Heart left ventricle (tissue), 16 donors: ENCODE measurements around the gene ACAP2. TPM values are rescaled to one million over a fixed set of nuclear protein-coding genes. Genes with fewer than 3 reads are reported as not detected.
A peak's percentile ranks its signal among the peaks of the same experiment; 100 is the strongest.

Experiments
- ATAC-seq, 4 donors: fragments of 200-7000 bp; cut with Tn5 transposase; one replicate each; pipeline ENCODE4 v1.9.1; 2020 to 2022; ENCODE audit warnings: moderate library complexity in 4 of 4, mild to moderate bottlenecking in 3 of 4, moderate number of reproducible peaks in 1 of 4
- DNase-seq, 5 donors: peaks; one replicate each; pipeline ENCODE4 v3.0.0-alpha.2; 2020
- H3K27ac ChIP-seq, 12 donors: fragments of 200-600 bp; sonication (generic) in 4 of 12; one replicate each; pipeline versions ENCODE4 v1.5.0 to v1.8.0; 2016 to 2022; ENCODE audit warnings: mild to moderate bottlenecking in 2 of 12
- H3K27me3 ChIP-seq, 9 donors: fragments of 200-600 bp; sonication (generic) in 2 of 9; one replicate each; pipeline versions ENCODE4 v1.5.1 to v1.8.0; 2016 to 2022; ENCODE audit warnings: mild to moderate bottlenecking in 3 of 9
- H3K36me3 ChIP-seq, 9 donors: fragments of 200-600 bp; sonication (generic) in 2 of 9; one replicate each; pipeline versions ENCODE4 v1.5.0 to v1.8.0; 2018 to 2022; ENCODE audit warnings: mild to moderate bottlenecking in 2 of 9
- H3K4me1 ChIP-seq, 12 donors: fragments of 200-600 bp; sonication (generic) in 4 of 12; one replicate each; pipeline versions ENCODE4 v1.5.0 to v1.8.0; 2016 to 2022; ENCODE audit warnings: mild to moderate bottlenecking in 3 of 12
- H3K4me3 ChIP-seq, 12 donors: fragments of 200-600 bp; sonication (generic) in 4 of 12; one replicate each; pipeline versions ENCODE4 v1.5.0 to v1.8.0; 2017 to 2022; ENCODE audit warnings: mild to moderate bottlenecking in 9 of 12, moderate library complexity in 4 of 12
- H3K9me3 ChIP-seq, 12 donors: fragments of 200-600 bp; sonication (generic) in 4 of 12; one replicate each; pipeline versions ENCODE4 v1.5.0 to v1.8.0; 2016 to 2022; ENCODE audit warnings: mild to moderate bottlenecking in 1 of 12
- POLR2A ChIP-seq, 2 donors: fragments of 450-650 bp; IDR thresholded peaks; one replicate each; pipeline ENCODE4 v1.6.1; 2017; ENCODE audit warnings: antibody characterized with exemption in 2 of 2, mild to moderate bottlenecking in 2 of 2, moderate library complexity in 2 of 2
- WGBS, 4 donors: extraction: QIAGEN DNeasy Blood & Tissue Kit in 2 of 4; methylation state at CpG; one replicate each; pipeline versions ENCODE4 v1.1.5 to v1.1.7; 2013 to 2018; 5-methylcytosine and 5-hydroxymethylcytosine counted together
- intact Hi-C, 10 donors: fragments of 100-400 bp; cut with DNase I; formaldehyde crosslinking; loops; one replicate each; pipeline versions ENCODE4 v1.11.1 to v1.14.2; 2022
- polyA plus RNA-seq, 2 donors: library from polyadenylated mRNA; stranded (reverse); fragments of 200-250 nt; gene quantifications; one replicate each; pipeline ENCODE4 v1.2.3, GENCODE V29; 2013
- total RNA-seq, 9 donors: library from RNA; depleted of rRNA in 2 of 9; stranded (reverse); fragments of >200 nt in 2 of 9; fragmentation: NEBNext Ultra II Directional in 3 of 9; extraction: Animal tissue kit (Norgen Biotek cat#: 25700) in 3 of 9; gene quantifications; one replicate each; pipeline versions ENCODE4 v1.1.0 to v1.2.4, GENCODE V29; 2016 to 2023
- TF ChIP-seq, protein P1 (sequence below), 12 donors: fragments of 200-600 bp; sonication (generic) in 4 of 12; IDR thresholded peaks; one replicate each; pipeline versions ENCODE4 v1.5.0 to v1.8.0; 2018 to 2022; ENCODE audit warnings: antibody characterized with exemption in 12 of 12, mild to moderate bottlenecking in 5 of 12
- donor health status: ischemic (EF 13 %, LVEDD 7.1; RV severe dilation, severe dysfunction).
- donor health status: healthy with polysubstance abuse.
- donor health status: DM: no; HTN: yes; CAD: no.
- donor health status: DM: no; HTN: no; CAD: no.
- donor health status: ischemic (EF 25% LVEDD 6.9; RV normal size, moderate dysfunction).
- donor health status: ischemic (EF 25% LVEDD 5.7; RV mildly dilated, moderate dysfunction).
- donor health status: healthy.
- donor health status: DM: yes; HTN: yes; CAD: no.
- donor health status: ischemic (EF 35%, LVEDD 5.7; RV mildly dilated, moderate dysfunction).
- donor health status: nonischemic (EF 11% LVEDD 7.7; RV severe dilation, severe dysfunction).
- donor health status: DM: yes; HTN: yes; CAD: no.
- donor health status: PGD.
- donor health status: ischemic (EF 29% LVEDD 5.4; RV normal size, mild dysfunction).
- donor health status: nonischemic (EF 23%, LVEDD 6.1; RV moderate dilation, normal function).

Gene ACAP2
- total and polyA plus RNA-seq, 11 donors, result 4.4 to 39.2 (median 15.4) TPM

DNA sequence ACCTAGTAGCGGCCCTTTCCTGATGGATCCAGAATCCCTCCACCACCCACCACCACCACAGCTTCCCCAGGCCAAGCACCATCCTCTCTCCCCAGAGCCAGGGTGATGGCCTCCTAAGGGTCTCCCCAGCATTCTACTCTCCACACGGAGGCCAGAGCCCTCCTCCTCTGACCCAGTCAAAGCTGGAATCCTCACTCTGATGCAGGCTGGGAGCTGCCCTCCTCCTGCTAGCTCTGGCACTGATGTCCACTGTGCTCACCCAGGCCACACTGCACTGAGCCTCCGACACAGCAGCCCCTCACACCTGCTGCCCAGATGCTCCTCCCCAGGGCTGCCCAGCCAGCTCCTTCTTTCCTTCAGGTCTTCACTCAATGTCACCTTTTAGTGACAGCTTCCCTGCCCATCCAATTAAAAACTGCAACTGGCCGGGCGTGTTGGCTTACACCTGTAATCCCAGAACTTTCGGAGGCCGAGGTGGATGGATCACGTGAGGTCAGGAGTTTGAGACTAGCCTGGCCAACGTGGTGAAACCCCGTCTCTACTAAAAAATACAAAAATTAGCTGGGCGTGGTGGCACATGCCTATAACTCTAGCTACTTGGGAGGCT, 192.9 kb downstream of the ACAP2 start:
- 93 to 97% (median 95%) methylated on average over 11 of the region's 11 CpGs for WGBS, 4 donors
- peak in 1 of 5 donors; percentile 19 for DNase-seq
- intact Hi-C loops, result loop anchor here in 9 of 10 donors (5.0 to 10.0 kb wide), 10 partner anchors 65 to 248 kb away; no protein-coding TSS in a partner anchor

DNA sequence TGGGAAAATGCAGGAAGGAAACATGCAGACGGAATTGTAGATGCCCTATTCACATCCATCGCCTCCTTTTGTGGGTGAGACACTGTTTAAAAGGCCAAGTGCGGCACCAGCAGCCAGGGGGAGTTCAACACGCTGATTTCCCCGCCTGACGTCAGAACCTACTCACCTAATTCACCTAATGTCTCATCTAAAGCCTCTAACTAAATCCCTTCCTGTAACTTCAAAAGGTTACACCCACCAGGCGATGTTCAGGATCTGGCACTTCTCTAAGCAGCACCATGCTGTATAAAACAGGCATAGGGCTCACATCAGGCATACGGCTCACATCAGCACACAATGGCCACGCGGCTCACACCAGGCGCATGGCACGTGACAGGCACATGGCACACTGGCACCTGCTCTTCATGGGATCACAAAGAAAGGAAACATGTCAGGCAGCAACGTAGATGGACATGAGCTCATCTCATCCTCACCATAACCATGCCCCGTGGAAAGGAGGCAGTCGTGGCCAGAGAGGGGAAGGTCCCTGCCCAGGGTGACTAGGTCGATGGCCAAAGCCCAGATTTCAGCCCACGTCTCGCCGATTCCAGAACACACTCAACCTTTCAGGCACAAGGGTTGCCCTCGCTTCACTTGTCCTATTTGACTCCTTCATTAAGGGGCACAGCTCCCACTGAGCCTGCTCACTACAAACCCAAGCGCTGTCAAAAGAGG, 193.6 kb downstream of the ACAP2 start:
- intact Hi-C loops, result loop anchor here in 2 of 10 donors (5.0 to 10.0 kb wide), 2 partner anchors 114 to 247 kb away; no protein-coding TSS in a partner anchor
- ATAC-seq (no peak), DNase-seq (peak in 1 of 5 donors; percentile 2)
- Histone ChIP-seq H3K9me3 (no peaks in the 10 kb centered on the region), H3K27ac (no peak overlapping the region), H3K27me3 (no peaks in the 10 kb centered on the region), H3K4me3 (no peak overlapping the region), H3K36me3 (peaks cover 0 to 3% (median 0%) of the 10 kb centered on the region in 9 donors), H3K4me1 (peaks cover 0 to 9% (median 0%) of the 10 kb centered on the region in 12 donors)
- WGBS, 4 donors, result 96 to 97% (median 97%) methylated on average over 20 to 21 of the region's 21 CpGs
- TF ChIP-seq, protein P1, sequence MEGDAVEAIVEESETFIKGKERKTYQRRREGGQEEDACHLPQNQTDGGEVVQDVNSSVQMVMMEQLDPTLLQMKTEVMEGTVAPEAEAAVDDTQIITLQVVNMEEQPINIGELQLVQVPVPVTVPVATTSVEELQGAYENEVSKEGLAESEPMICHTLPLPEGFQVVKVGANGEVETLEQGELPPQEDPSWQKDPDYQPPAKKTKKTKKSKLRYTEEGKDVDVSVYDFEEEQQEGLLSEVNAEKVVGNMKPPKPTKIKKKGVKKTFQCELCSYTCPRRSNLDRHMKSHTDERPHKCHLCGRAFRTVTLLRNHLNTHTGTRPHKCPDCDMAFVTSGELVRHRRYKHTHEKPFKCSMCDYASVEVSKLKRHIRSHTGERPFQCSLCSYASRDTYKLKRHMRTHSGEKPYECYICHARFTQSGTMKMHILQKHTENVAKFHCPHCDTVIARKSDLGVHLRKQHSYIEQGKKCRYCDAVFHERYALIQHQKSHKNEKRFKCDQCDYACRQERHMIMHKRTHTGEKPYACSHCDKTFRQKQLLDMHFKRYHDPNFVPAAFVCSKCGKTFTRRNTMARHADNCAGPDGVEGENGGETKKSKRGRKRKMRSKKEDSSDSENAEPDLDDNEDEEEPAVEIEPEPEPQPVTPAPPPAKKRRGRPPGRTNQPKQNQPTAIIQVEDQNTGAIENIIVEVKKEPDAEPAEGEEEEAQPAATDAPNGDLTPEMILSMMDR (IDR thresholded peaks at IDR 0.05), result no peak
- TF ChIP-seq POLR2A (IDR thresholded peaks at IDR 0.05), result no peak

More for the DNA sequence above, 192.9 kb downstream of the ACAP2 start:
- TF ChIP-seq POLR2A (IDR thresholded peaks at IDR 0.05), result no peak
- TF ChIP-seq, protein P1 (IDR thresholded peaks at IDR 0.05), result no peak
- ATAC-seq, result no peak
- Histone ChIP-seq H3K27me3 (no peaks in the 10 kb centered on the region), H3K27ac (no peak overlapping the region), H3K4me3 (no peak overlapping the region), H3K9me3 (no peaks in the 10 kb centered on the region), H3K36me3 (peaks cover 0 to 3% (median 0%) of the 10 kb centered on the region in 9 donors), H3K4me1 (peaks cover 0 to 9% (median 0%) of the 10 kb centered on the region in 12 donors)

DNA sequence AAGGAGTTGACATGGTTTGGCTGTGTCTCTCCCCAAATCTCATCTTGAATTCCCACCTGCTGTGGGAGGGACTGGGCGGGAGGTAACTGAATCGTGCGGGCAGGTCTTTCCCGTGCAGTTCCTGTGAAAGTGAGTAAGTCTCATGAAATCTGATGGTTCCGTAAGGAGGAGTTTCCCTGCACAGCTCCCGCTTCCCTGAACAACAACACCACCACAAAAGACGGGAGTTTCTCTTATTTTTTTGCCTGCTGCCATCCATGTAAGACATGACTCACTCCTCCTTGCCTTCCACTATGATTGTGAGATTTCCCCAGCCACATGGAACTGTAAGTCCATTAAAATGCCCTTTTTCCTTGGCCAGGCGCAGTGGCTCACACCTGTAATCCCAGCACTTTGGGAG, 194.5 kb downstream of the ACAP2 start:
- Histone ChIP-seq H3K4me1 (peaks cover 0 to 9% (median 0%) of the 10 kb centered on the region in 12 donors), H3K9me3 (no peaks in the 10 kb centered on the region), H3K27ac (no peak overlapping the region), H3K4me3 (no peak overlapping the region), H3K36me3 (peaks cover 0 to 3% (median 0%) of the 10 kb centered on the region in 9 donors), H3K27me3 (no peaks in the 10 kb centered on the region)
- DNase-seq (no peak), ATAC-seq (no peak)
- intact Hi-C loops, result loop anchor here in 2 of 10 donors (5.0 to 10.0 kb wide), 2 partner anchors 113 to 246 kb away; no protein-coding TSS in a partner anchor
- TF ChIP-seq, protein P1 (IDR thresholded peaks at IDR 0.05), result no peak
- no peak for TF ChIP-seq POLR2A (IDR thresholded peaks at IDR 0.05)
- WGBS, 4 donors, result 93 to 95% (median 94%) methylated on average over 8 of the region's 8 CpGs

DNA sequence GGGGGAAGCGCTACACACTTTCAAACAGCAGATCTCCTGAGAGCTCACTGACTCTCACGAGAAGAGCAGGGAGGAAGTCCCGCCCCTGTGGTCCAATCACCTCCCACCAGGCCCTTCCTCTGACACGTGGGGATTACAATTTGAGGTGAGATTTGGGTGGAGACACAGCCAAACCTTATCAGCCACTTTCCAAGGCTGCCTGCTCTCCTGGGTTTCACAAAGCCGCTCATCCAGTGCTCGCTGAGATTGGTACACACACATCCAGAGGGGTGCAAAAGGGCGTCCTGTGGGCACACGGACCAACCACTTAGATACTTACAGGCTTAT, 195.0 kb downstream of the ACAP2 start:
- WGBS, 4 donors, result 88 to 90% (median 89%) methylated on average over 8 of the region's 8 CpGs
- Histone ChIP-seq H3K36me3 (peaks cover 0 to 3% (median 0%) of the 10 kb centered on the region in 9 donors), H3K27me3 (no peaks in the 10 kb centered on the region)

More for the DNA sequence above, 195.0 kb downstream of the ACAP2 start:
- TF ChIP-seq, protein P1 (IDR thresholded peaks at IDR 0.05), result no peak
- TF ChIP-seq POLR2A (IDR thresholded peaks at IDR 0.05), result no peak
- ATAC-seq (peak in 1 of 4 donors; percentile 32), DNase-seq (peak in 1 of 5 donors; percentile 1)
- H3K4me1 ChIP-seq, result peaks cover 0 to 9% (median 0%) of the 10 kb centered on the region in 12 donors
- no peaks in the 10 kb centered on the region for H3K9me3 ChIP-seq
- intact Hi-C loops, result loop anchor here in 2 of 10 donors (5.0 to 10.0 kb wide), 2 partner anchors 113 to 246 kb away; no protein-coding TSS in a partner anchor
- H3K4me3 ChIP-seq, result no peak overlapping the region
- H3K27ac ChIP-seq, result no peak overlapping the region
